Left kidney (tissue), 2 donors: ENCODE results near the gene PCYT2. TPM values are rescaled to one million over a fixed set of nuclear protein-coding genes. Genes with fewer than 3 reads are reported as not detected.

Experiments
- DNase-seq: peaks from one replicate; pipeline ENCODE4 v3.0.0-alpha.2; 2013
- polyA plus RNA-seq: library from polyadenylated mRNA; unstranded; fragments of 120-200 nt; gene quantifications from one replicate; pipeline ENCODE4 v1.2.1, GENCODE V29; 2013; ENCODE audit not compliant: insufficient read length

PCYT2 gene
- polyA plus RNA-seq, 1 donor: 41.5 TPM

DNA sequence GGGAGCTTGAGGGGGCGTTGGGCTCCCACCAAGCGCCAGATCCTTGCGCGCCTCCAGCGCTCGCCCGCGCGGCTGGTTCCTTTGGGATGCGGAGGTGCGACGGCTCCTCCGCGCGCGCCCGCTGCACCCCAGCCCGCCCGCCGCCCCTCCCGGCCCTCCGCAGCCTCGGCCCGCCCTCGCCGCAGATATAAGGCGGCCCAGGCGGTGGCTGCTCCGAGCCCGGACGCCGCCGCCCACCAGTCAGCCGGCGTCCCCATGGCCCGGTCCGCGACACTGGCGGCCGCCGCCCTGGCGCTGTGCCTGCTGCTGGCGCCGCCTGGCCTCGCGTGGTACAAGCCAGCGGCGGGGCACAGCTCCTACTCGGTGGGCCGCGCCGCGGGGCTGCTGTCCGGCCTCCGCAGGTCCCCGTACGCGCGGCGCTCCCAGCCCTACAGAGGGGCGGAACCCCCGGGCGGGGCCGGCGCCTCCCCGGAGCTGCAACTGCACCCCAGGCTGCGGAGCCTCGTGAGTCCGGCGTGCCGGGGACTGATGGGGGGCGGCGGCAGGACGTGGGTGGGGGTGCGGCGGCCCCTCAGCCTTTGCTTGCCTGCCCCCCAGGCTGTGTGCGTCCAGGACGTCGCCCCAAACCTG, 9.1 kb downstream of the PCYT2 start, which contains the start of gene NPB:
TSS of gene NPB (plus strand) at position 216 of the 630 bp plus-strand sequence. CDS start at position 256, 40 bp downstream.
- no peak for DNase-seq

GRCh38 chr17:81901167-81902022, 9.8 kb downstream of the PCYT2 start:
- no peak for DNase-seq

DNA sequence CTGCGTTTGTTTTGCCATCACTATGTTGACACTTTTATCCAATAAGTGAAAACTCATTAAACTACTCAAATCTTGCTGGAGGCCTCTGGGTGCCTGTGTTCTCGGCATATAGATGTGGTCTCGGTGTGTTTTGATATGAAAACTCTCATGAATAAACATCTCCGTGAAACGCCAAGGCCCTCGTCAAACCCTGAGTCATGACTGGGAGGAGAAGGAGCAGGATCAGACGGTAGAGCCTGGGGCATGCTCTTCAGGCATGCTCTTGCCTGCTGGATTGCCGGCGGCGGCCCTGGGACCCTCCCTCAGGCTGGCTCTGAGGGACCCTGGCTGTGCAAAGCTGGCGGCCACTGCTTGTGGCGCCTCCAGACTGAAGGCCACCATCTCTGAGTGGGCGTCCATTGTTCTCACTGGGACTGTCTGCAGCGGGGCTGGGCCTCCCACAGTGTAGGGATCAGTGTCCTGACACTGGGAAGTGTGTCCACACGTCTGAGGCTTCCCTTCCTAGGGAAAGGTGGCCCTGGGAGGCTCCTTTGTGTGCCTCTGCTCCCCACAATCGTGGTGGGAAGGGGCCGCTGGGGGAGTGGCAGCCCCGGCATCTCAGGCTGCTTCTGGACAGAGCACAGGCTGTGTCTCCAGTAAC, 10.9 kb downstream of the PCYT2 start:
- DNase-seq: no peak

DNA sequence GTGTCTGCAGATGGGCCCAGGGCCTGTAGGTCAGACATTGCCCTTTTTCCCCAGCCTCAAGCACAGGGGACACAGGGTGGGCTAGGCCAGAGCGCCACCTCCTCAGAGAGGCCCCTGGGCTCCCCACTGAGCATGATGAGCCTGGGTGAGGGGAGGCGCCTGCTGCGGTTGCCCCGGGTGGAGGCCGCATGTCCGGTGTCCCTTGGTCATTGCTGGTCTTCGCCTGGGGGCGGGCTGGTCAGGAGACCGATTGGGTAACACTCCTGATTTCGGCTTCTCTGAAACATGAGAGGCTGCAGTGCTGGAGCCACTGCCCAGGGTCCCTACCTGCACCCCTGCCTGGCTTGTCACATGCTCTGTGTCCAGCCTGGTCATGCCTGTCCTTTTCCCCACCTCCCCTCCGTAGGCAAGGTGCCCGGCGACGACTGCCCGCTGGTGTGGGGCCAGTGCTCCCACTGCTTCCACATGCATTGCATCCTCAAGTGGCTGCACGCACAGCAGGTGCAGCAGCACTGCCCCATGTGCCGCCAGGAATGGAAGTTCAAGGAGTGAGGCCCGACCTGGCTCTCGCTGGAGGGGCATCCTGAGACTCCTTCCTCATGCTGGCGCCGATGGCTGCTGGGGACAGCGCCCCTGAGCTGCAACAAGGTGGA, 11.6 kb downstream of the PCYT2 start:
- DNase-seq: no peak

GRCh38 chr17:81898885-81899284, 12.3 kb downstream of the PCYT2 start:
- DNase-seq: no peak

DNA sequence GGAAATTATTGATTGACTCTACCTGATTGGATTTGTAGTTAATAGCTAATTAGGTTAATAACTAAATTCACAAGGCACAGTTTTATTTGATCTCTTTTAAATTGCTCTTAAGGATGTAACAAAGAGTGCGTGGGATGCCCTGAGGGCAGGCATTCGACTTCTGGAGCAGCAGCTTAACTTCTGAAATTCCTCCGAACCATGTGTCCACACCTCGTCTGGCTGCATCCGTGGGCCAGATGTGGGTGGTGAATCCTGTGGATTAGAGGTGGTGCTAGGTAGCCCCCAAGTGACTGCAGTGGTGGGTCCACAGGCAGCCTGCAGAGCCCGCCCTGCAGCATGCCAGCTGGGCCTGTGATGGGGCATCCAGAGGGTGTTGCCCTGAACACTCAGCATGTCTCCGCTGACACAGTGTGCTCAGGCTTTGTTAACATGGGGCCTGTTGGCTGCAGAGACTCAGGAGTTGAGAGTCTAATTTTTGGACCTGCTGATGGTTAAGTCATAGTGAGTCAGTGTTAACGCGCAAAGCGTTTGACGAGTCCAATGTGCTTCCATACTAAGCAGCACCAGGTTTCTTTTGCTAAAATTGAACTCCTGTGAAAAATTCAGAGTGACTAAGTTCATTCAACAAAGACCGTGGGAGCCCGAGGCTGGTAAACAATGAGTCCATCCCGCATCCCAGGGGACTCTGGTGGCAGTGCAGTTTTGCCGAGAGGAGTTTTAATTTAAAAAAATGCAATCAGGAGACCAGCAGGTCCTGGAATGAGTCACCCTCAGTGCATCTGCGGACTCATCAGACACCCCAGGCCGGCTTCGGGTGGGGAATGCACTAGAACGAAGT, 13.0 kb downstream of the PCYT2 start:
- DNase-seq: no peak

GRCh38 chr17:81895400-81895799, 15.8 kb downstream of the PCYT2 start:
- no peak for DNase-seq

DNA sequence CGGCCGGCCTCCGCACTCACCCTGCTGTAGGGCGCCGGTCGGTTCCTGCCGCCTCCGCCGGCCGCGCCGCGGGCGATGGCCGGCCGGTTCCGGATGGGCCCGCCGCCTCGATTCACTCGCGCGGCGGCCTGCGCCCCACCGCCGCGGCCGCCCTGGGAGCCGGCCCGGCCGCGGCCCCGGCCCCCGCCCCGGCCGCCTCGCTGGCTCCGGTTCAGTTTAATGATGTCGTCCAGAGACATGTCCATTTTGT, 20.0 kb downstream of the PCYT2 start:
- DNase-seq: no peak

DNA sequence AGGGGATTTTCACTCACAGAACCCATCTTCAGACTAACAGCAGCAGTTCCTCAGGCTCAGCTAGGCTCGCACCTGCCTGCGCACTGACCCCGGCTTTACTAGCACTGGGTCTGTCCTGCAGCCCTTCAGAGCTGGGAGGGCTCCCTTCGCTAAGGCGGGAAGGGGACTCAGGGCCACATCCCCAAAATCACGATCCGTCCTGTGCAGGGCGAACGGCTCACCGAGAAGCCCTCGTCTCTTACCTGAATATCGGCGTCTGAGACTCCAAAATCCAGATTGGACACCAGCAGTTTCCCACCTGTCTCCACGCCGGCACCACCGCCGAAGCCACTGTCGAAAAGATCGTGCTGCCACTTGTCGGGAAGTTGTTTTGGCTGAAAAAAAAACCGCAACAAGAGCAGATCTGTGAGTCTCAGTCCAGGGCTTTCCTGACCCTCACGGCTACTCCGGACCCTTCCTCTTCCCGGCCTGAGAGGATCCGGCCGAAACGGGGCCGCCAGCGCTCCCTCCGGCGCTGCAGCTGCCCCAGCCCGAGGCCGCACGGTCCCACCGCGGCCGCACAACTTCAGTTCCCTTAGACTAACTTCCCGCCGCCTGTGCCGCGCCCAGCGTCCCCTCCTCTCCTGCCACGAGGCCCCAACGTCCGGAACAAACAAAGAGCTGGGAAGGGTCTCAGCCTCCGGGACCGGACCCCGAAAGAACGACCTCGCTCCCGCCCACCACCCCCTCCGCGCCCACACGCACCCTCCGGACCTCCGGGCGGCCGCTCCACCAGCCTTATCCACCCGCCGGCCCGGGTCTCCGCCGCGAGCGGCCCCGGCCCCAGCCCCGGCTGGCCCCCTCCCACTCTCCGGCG, 20.5 kb downstream of the PCYT2 start:
- DNase-seq: no peak

- no peak for DNase-seq
These were observed 21.6 kb downstream of the PCYT2 start for GRCh38 chr17:81889602-81890001.

DNA sequence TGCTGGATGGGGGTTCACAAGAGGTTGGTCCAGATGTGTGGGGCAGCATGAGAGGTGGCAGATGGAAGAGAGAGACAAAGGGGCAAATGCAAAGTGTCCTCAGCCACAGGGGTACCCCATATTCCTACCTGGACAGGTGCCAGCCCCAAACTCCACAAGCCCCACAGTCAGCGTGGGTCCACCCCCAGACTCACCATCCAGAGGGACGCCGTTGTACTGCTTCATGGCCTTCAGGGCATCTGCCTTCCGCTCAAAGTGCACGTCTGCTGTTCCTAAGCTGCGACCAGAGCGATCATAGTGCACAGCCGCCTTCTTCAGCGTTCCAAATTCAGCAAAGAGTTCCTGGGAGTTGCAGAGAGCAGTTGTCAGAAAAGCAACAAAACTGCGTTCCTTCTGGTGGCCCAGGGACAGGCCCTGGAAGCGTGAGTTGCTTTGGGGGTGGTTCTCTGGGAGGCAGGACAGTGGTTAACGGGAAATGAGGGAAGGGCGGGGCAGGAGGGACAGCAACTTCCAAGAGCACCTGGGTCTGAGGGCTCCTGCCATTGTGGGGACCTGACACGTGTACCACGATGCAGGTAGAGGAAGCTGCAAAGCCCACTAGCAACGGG, 22.1 kb downstream of the PCYT2 start:
- no peak for DNase-seq

- DNase-seq: no peak
These were observed 22.9 kb downstream of the PCYT2 start for GRCh38 chr17:81888105-81888987.

DNA sequence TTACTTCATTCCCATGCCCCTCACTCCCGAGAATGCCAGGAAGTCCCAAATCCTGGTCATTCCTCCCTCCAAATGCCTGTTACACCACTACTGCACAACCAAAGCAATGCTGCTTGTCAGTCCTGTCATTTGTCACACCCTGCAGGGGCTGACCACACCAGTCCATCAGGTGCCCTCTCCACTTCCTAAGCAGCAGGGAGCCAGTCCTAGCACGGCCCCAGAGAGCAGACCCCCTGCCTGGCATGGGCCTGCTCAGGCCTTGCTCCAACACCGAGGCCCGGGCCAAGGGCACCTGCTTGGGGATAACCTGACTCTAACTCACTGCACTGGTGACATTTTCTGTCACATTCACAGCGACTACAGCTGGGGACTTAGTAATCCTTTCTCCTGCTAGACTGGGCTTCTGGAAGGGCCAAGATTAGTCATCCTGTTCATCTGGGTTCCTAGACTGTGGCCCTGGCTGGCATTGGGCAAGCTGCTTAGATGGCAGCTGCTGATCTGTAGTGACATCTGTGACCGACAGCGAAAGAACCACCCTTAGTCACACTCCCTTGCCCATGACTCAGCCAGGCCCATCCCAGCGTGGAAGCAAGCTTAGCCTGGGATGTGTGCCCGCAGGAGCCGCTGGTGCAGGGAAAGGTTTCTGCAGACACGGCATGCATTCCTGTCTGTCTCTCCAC, 25.2 kb downstream of the PCYT2 start:
- no peak for DNase-seq

GRCh38 chr17:81885454-81885853, 25.7 kb downstream of the PCYT2 start:
- DNase-seq: no peak

DNA sequence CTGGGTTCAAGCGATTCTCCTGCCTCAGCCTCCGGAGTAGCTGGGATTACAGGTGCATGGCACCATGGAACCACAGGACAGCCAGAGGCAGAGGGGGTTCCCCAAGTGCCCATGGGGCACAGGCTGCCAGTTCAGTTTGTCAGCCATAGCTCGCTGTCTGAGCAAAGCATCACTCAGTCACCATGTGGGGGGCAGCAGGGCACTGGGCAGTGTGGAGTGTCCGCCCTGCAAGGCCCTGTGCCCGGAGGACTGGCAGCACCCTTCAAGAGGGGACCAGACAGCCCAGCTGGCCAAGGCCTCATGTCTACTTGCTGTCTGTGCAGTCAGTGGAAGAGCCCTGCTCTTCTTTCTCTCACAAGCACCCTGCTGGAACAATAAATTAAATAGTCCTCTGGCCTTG, 26.2 kb downstream of the PCYT2 start:
- no peak for DNase-seq

DNA sequence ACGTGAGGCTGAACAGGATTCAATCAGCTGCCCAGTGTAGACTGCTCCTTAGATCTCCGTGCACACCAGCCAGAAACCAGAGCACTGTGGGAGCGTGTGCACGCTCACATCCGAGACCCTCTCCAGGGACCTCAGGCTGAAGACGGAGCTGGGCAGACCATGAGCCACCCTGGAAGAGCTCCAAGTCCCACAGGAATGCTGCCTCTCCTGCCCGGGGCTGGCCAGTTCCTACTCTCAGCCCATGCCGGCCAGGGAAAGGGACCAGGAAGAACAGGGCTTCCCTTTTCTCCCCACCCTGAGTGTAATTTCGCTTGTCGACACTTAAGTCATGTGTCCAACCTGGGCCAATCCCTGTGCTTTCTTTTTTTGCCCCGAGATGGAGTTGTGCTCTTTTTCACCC, 26.7 kb downstream of the PCYT2 start:
- no peak for DNase-seq

DNA sequence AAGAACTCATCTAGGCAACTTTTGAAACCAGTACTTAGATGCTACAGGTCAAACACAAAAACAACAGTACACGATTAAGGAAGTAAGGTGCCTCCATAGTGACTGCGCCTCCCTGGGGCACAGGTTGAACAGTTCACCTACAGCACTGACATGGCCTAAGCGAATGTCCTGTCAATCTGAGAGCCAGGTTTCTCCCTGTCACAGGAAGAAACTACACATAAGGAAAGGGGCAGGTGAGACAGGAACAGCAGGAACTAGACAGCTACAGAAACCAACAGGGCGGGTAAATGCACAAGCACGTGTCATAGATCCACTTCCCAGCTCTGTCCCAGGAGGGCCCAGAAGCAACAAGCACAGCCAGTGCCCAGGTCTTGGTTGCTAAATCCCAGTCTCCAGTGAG, 32.1 kb downstream of the PCYT2 start:
- no peak for DNase-seq

GRCh38 chr17:81878294-81878693, 32.9 kb downstream of the PCYT2 start:
- DNase-seq: no peak

GRCh38 chr17:81877569-81877968, 33.6 kb downstream of the PCYT2 start:
- DNase-seq: no peak
